ENCODE results near the gene LRRC74A. TPM values are rescaled to one million over a fixed set of nuclear protein-coding genes. Genes with fewer than 3 reads are reported as not detected.
A peak's percentile ranks its signal among the peaks of the same experiment; 100 is the strongest.

The LRRC74A gene
- total RNA-seq, 2 donors from 2014 or later: not detected

DNA sequence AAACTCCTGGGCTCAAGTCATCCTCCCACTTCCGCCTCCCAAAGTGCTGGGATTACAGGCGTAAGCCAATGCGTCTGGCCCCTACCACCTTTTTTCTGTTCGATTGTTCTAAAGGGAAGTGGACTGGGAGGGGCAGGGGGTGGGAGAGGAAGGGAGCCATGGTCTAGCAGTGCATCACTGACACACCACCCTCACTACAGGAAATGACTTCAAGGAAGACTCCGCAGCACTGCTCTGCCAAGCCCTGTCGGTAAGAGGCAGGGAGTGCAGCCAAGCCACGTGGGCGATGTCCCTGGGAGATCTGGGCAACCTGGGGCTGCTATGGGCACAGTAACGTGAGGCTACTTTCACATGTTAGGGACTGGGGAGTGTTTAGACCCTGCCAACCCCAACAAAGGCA, 18.0 kb downstream of the LRRC74A start:
- no peak overlapping the region for H3K4me3 ChIP-seq (ENCODE audit: low read length)
- no peaks in the 10 kb centered on the region for H3K4me1 ChIP-seq (ENCODE audit: control insufficient read depth, insufficient read depth, low read length)
- H3K27ac ChIP-seq (ENCODE audit: low read depth, low read length): no peak overlapping the region
- Mint-ChIP-seq H3K4me1 (no peaks in the 10 kb centered on the region), H3K27ac (no peak overlapping the region), H3K4me3 (no peak overlapping the region), H3K36me3 (ENCODE audit: low read depth) (no peaks in the 10 kb centered on the region), H3K27me3 (ENCODE audit: insufficient read depth) (peaks cover 6% of the 10 kb centered on the region), H3K9me3 (no peaks in the 10 kb centered on the region)
- H3K9ac ChIP-seq (ENCODE audit: extremely low read depth, low read length, poor library complexity, severe bottlenecking): no peak overlapping the region
- H3K27me3 ChIP-seq (ENCODE audit: control insufficient read depth, insufficient read depth, low read length, poor library complexity, severe bottlenecking): peaks cover 4% of the 10 kb centered on the region
- H3K36me3 ChIP-seq (ENCODE audit: control insufficient read depth, insufficient read depth, low read length): no peaks in the 10 kb centered on the region
- peak; percentile 76 for DNase-seq
- WGBS, 2 experiments (ENCODE audit: insufficient coverage in 1 of 2, insufficient read length in 1 of 2): 83 to 87% methylated on average over 8 to 9 of the region's 9 CpGs
- peak; percentile 42 for TF ChIP-seq CTCF (conservative IDR thresholded peaks at IDR 0.05)
- H3K9me3 ChIP-seq (ENCODE audit: control insufficient read depth, low read length): no peaks in the 10 kb centered on the region

- H3K36me3 Mint-ChIP-seq (ENCODE audit: low read depth): no peaks in the 10 kb centered on the region
- no peak overlapping the region for H3K9ac ChIP-seq (ENCODE audit: extremely low read depth, low read length, poor library complexity, severe bottlenecking)
- H3K27ac Mint-ChIP-seq: no peak overlapping the region
- H3K27me3 Mint-ChIP-seq (ENCODE audit: insufficient read depth): peaks cover 3% of the 10 kb centered on the region
- WGBS, 2 experiments (ENCODE audit: insufficient coverage in 1 of 2, insufficient read length in 1 of 2): 87 to 95% methylated on average over 6 of the region's 7 CpGs
- no peak overlapping the region for H3K27ac ChIP-seq (ENCODE audit: low read depth, low read length)
- H3K9me3 ChIP-seq (ENCODE audit: control insufficient read depth, low read length): no peaks in the 10 kb centered on the region
- H3K9me3 Mint-ChIP-seq: no peaks in the 10 kb centered on the region
- DNase-seq: no peak
- no peaks in the 10 kb centered on the region for H3K27me3 ChIP-seq (ENCODE audit: control insufficient read depth, insufficient read depth, low read length, poor library complexity, severe bottlenecking)
- H3K4me1 Mint-ChIP-seq: no peaks in the 10 kb centered on the region
- H3K36me3 ChIP-seq (ENCODE audit: control insufficient read depth, insufficient read depth, low read length): no peaks in the 10 kb centered on the region
- no peaks in the 10 kb centered on the region for H3K4me1 ChIP-seq (ENCODE audit: control insufficient read depth, insufficient read depth, low read length)
- no peak overlapping the region for H3K4me3 Mint-ChIP-seq
- H3K4me3 ChIP-seq (ENCODE audit: low read length): no peak overlapping the region
- no peak for TF ChIP-seq CTCF (conservative IDR thresholded peaks at IDR 0.05)
These were observed 20.3 kb downstream of the LRRC74A start for GRCh38 chr14:76846331-76847047.

DNA sequence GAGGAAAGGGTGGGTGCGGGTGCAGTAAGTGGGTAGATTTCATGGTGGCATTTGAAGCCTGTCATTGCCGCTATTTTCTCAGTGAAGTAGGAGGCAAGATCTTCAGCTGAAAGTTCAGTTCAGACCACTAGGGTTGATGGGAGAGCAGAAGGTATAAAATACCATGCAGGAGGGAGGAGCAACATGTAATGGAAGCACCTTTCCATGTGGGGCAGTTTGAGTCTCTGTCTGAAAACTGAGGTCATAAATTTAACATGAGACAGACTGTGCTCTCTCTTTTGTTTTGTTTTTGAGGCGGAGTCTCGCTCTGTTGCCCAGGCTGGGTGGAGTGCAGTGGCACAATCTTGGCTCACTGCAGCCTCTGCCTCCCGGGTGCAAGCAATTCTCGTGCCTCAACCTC, 22.7 kb downstream of the LRRC74A start:
- Mint-ChIP-seq H3K27ac (no peak overlapping the region), H3K4me3 (no peak overlapping the region), H3K27me3 (ENCODE audit: insufficient read depth) (peaks cover 4% of the 10 kb centered on the region), H3K36me3 (ENCODE audit: low read depth) (no peaks in the 10 kb centered on the region), H3K4me1 (no peaks in the 10 kb centered on the region), H3K9me3 (no peaks in the 10 kb centered on the region)
- Histone ChIP-seq H3K9me3 (ENCODE audit: control insufficient read depth, low read length) (no peaks in the 10 kb centered on the region), H3K4me1 (ENCODE audit: control insufficient read depth, insufficient read depth, low read length) (no peaks in the 10 kb centered on the region), H3K27ac (ENCODE audit: low read depth, low read length) (no peak overlapping the region), H3K9ac (ENCODE audit: extremely low read depth, low read length, poor library complexity, severe bottlenecking) (no peak overlapping the region), H3K27me3 (ENCODE audit: control insufficient read depth, insufficient read depth, low read length, poor library complexity, severe bottlenecking) (no peaks in the 10 kb centered on the region), H3K36me3 (ENCODE audit: control insufficient read depth, insufficient read depth, low read length) (no peaks in the 10 kb centered on the region), H3K4me3 (ENCODE audit: low read length) (no peak overlapping the region)
- DNase-seq: no peak
- peak; percentile 52 for TF ChIP-seq CTCF (conservative IDR thresholded peaks at IDR 0.05)
- WGBS, 2 experiments (ENCODE audit: insufficient coverage in 1 of 2, insufficient read length in 1 of 2): 93 to 94% methylated on average over 6 of the region's 6 CpGs

All from endodermal cell (in vitro differentiated cells).